Measurements from ENCODE around the gene FBXO4. TPM values are rescaled to one million over a fixed set of nuclear protein-coding genes. Genes with fewer than 3 reads are reported as not detected.

Gene FBXO4
- total RNA-seq, 1 experiment from 2014 or later = 18.4 TPM

GRCh38 chr5:41908374-41909079, 16.6 kb upstream of the FBXO4 start:
- intact Hi-C loops (cut with micrococcal nuclease) = loop anchor here (5.0 kb wide), 1 partner anchor 51 kb away; no protein-coding TSS in a partner anchor
- BruUV-seq (replicated peaks) = no TSS peak

DNA sequence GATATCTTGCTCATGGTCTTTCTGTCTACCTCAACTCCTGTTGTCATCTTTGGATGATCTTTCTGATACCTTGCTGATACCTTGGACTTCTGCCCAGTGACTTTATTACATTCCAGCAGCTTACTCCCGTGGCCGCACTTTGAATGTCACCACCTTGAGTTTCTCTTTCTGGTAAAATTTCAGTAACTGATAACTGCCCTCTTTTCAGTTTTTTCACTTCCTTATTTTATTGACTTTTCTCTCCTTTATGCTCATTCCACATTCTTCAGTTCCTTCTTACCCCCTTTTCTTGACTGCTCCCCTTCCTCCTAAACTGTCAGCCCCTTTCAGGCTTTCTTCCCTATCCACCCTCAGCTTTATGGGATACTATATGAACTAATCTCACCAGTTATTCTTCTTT, 7.0 kb upstream of the FBXO4 start:
- no peak overlapping the region for H3K27ac Mint-ChIP-seq (ENCODE audit: low read depth, unreplicated experiment)
- H3K36me3 Mint-ChIP-seq (ENCODE audit: insufficient read depth, unreplicated experiment) = peaks cover 67% of the 10 kb centered on the region
- no peaks in the 10 kb centered on the region for H3K9me3 Mint-ChIP-seq (ENCODE audit: unreplicated experiment)
- ChIA-PET CTCF (no interaction called here), POLR2A (interaction anchor here (0.6 to 3.2 kb wide), 2 partner anchors 14 to 90 kb away, joined by 3 to 14 read pairs; partner anchors contain the start of gene RIMOC1)
- no peak for DNase-seq (ENCODE audit: unreplicated experiment)
- H3K27me3 Mint-ChIP-seq (ENCODE audit: insufficient read depth, unreplicated experiment) = no peaks in the 10 kb centered on the region
- H3K4me3 Mint-ChIP-seq (ENCODE audit: unreplicated experiment) = no peak overlapping the region
- no peak for TF ChIP-seq CTCF (IDR thresholded peaks at IDR 0.05; ENCODE audit: unreplicated experiment)
- no TSS peak for BruUV-seq (replicated peaks)
- intact Hi-C loops (cut with micrococcal nuclease) = no loop called here
- H3K4me1 Mint-ChIP-seq (ENCODE audit: insufficient read depth, unreplicated experiment) = no peaks in the 10 kb centered on the region

More at GRCh38 chr5:41908374-41909079, 16.6 kb upstream of the FBXO4 start:
- CTCF ChIA-PET = no interaction called here
- peak; percentile 1 for DNase-seq (ENCODE audit: unreplicated experiment)
- peaks cover 26% of the 10 kb centered on the region for H3K4me1 Mint-ChIP-seq (ENCODE audit: insufficient read depth, unreplicated experiment)
- no peak overlapping the region for H3K4me3 Mint-ChIP-seq (ENCODE audit: unreplicated experiment)
- H3K27ac Mint-ChIP-seq (ENCODE audit: low read depth, unreplicated experiment) = no peak overlapping the region
- H3K36me3 Mint-ChIP-seq (ENCODE audit: insufficient read depth, unreplicated experiment) = peaks cover 74% of the 10 kb centered on the region
- no peak for TF ChIP-seq CTCF (IDR thresholded peaks at IDR 0.05; ENCODE audit: unreplicated experiment)
- no peaks in the 10 kb centered on the region for H3K27me3 Mint-ChIP-seq (ENCODE audit: insufficient read depth, unreplicated experiment)
- POLR2A ChIA-PET = interaction anchor here (1.3 kb wide), 2 partner anchors 39 to 52 kb away, joined by 3 read pairs; no protein-coding TSS in a partner anchor
- no peaks in the 10 kb centered on the region for H3K9me3 Mint-ChIP-seq (ENCODE audit: unreplicated experiment)

DNA sequence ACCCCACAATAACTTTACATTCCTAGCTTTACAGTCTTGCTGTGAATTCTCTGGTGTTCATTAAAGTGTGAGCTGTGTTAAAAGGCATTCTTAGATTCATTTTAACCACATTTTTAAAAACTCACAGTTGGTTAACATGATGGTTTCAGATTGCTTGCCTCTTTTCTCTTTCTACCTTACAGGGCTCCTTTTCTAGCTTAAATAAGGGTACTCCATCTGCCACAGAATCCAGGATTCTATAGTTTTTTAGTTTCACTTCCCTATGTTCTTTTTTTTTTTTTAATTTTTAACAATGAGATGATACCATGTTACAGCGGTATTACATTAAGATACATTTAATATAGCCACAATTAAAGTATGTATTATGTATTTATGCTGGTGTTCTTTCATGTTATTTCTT, 3.9 kb upstream of the FBXO4 start:
- BruUV-seq (replicated peaks) = no TSS peak
- intact Hi-C loops (cut with micrococcal nuclease) = no loop called here
- TF ChIP-seq CTCF (IDR thresholded peaks at IDR 0.05; ENCODE audit: unreplicated experiment) = no peak
- Mint-ChIP-seq H3K9me3 (ENCODE audit: unreplicated experiment) (no peaks in the 10 kb centered on the region), H3K27me3 (ENCODE audit: insufficient read depth, unreplicated experiment) (no peaks in the 10 kb centered on the region), H3K36me3 (ENCODE audit: insufficient read depth, unreplicated experiment) (peaks cover 40% of the 10 kb centered on the region), H3K27ac (ENCODE audit: low read depth, unreplicated experiment) (no peak overlapping the region), H3K4me3 (ENCODE audit: unreplicated experiment) (no peak overlapping the region), H3K4me1 (ENCODE audit: insufficient read depth, unreplicated experiment) (no peaks in the 10 kb centered on the region)
- ChIA-PET POLR2A (interaction anchor here (1.2 to 2.5 kb wide), 2 partner anchors 10 to 17 kb away, joined by 3 to 19 read pairs; partner anchors contain the start of gene RIMOC1), CTCF (interaction anchor here (0.7 to 0.8 kb wide), 2 partner anchors 663 to 844 kb away, joined by 3 to 5 read pairs; no protein-coding TSS in a partner anchor)
- DNase-seq (ENCODE audit: unreplicated experiment) = no peak

DNA sequence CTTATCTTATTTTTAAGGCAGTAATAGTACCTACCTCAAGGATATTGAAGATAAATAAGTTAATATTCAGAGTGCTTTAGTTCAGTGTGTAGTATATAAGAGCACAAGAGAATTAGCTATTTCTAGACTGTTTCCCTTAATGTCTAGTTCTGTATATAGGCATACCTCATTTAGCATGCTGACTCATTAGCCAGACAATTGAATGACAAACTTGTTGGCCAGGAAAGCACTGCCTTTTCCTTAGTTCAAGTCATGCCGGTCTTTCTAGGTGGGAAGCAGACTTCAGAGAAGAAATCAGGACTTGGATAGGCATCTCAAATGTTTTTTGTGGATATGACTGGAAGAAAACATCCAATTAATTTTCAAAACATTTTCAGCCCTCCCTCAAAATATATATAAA, 3.2 kb upstream of the FBXO4 start:
- H3K27ac Mint-ChIP-seq (ENCODE audit: low read depth, unreplicated experiment) = no peak overlapping the region
- H3K4me3 Mint-ChIP-seq (ENCODE audit: unreplicated experiment) = no peak overlapping the region
- no TSS peak for BruUV-seq (replicated peaks)

More for the DNA sequence above, 3.2 kb upstream of the FBXO4 start:
- peak; percentile 31 for DNase-seq (ENCODE audit: unreplicated experiment)
- POLR2A ChIA-PET = interaction anchor here (0.7 to 2.5 kb wide), 3 partner anchors 11 to 27 kb away, joined by 3 to 19 read pairs (median 3); partner anchors contain the start of gene RIMOC1
- TF ChIP-seq CTCF (IDR thresholded peaks at IDR 0.05; ENCODE audit: unreplicated experiment) = no peak
- H3K9me3 Mint-ChIP-seq (ENCODE audit: unreplicated experiment) = no peaks in the 10 kb centered on the region
- CTCF ChIA-PET = no interaction called here
- no peaks in the 10 kb centered on the region for H3K4me1 Mint-ChIP-seq (ENCODE audit: insufficient read depth, unreplicated experiment)
- no peaks in the 10 kb centered on the region for H3K27me3 Mint-ChIP-seq (ENCODE audit: insufficient read depth, unreplicated experiment)
- H3K36me3 Mint-ChIP-seq (ENCODE audit: insufficient read depth, unreplicated experiment) = peaks cover 33% of the 10 kb centered on the region
- intact Hi-C loops (cut with micrococcal nuclease) = no loop called here

All from MCF 10A (cell line).